ENCODE measurements around the gene ARHGAP9.
"Not testable (repeated sequence)": the region's sequence is repeated elsewhere in the genome, so short reads cannot be mapped to it uniquely, and the experiment has no call there.

DNA sequence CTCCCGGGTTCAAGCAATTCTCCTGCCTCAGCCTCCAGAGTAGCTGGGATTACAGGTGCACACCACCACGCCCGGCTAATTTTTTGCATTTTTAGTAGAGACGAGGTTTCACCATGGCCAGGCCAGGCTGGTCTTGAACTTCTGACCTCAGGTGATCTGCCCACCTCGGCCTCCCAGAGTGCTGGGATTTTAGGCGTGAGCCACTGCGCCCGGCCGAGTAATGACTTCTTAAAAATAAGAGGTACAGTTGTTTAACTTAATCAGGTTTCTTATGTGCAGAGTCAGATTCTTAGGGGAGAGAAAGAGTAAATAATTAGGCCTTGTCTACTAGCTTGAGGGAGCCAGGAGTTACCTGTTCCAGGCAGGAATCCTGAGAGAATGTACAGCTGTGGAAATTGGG is 34.6 kb upstream of the ARHGAP9 start:
- TF ChIP-seq POLR2A (IDR thresholded peaks at IDR 0.05) = not testable (repeated sequence)
- TF ChIP-seq, protein P1, sequence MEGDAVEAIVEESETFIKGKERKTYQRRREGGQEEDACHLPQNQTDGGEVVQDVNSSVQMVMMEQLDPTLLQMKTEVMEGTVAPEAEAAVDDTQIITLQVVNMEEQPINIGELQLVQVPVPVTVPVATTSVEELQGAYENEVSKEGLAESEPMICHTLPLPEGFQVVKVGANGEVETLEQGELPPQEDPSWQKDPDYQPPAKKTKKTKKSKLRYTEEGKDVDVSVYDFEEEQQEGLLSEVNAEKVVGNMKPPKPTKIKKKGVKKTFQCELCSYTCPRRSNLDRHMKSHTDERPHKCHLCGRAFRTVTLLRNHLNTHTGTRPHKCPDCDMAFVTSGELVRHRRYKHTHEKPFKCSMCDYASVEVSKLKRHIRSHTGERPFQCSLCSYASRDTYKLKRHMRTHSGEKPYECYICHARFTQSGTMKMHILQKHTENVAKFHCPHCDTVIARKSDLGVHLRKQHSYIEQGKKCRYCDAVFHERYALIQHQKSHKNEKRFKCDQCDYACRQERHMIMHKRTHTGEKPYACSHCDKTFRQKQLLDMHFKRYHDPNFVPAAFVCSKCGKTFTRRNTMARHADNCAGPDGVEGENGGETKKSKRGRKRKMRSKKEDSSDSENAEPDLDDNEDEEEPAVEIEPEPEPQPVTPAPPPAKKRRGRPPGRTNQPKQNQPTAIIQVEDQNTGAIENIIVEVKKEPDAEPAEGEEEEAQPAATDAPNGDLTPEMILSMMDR (IDR thresholded peaks at IDR 0.05) = not testable (repeated sequence)
